ENCODE results near the gene PLXNB3.

PLXNB3 gene

GRCh38 chrX:153782871-153783270, 18.8 kb downstream of the PLXNB3 start:
- peaks cover 0 to 94% (median 29%) of the 10 kb centered on the region in 11 experiments; a peak in 16 of 22 replicates for H4K20me1 ChIP-seq
- H3K4me3 ChIP-seq = no peak overlapping the region
- H3K9me3 ChIP-seq (replicated peaks in 1 of 11) = peaks cover 0 to 41% (median 7%) of the 10 kb centered on the region in 11 experiments; a peak in 8 of 22 replicates
- peaks cover 24 to 66% (median 42%) of the 10 kb centered on the region in 10 experiments for H3K4me1 ChIP-seq
- no peak overlapping the region for H3K9ac ChIP-seq
- peak overlapping the region in 5 of 11 experiments; percentile 28 to 90 (median 79); a peak in 2 of 22 replicates for H3K4me2 ChIP-seq
- H3K36me3 ChIP-seq = peaks cover 0 to 39% (median 25%) of the 10 kb centered on the region in 11 experiments; a peak in 17 of 22 replicates
- TF ChIP-seq Cebpa-rat (IDR thresholded peaks at IDR 0.05) = no peak
- H3K27ac ChIP-seq = no peak overlapping the region
- peaks cover 0 to 62% (median 37%) of the 10 kb centered on the region in 11 experiments; a peak in 16 of 22 replicates for H3K27me3 ChIP-seq

GRCh38 chrX:153783378-153784013, 19.4 kb downstream of the PLXNB3 start:
- Histone ChIP-seq H3K4me2 (0 out of 22 replicates have a peak overlapping the region, but pooled peaks of 1 of the 11 experiments have one; percentile 77), H3K36me3 (peaks cover 0 to 45% (median 30%) of the 10 kb centered on the region in 11 experiments; a peak in 17 of 22 replicates), H3K27me3 (peaks cover 0 to 68% (median 38%) of the 10 kb centered on the region in 11 experiments; a peak in 16 of 22 replicates), H4K20me1 (peaks cover 0 to 94% (median 36%) of the 10 kb centered on the region in 11 experiments; a peak in 17 of 22 replicates), H3K4me1 (peaks cover 24 to 60% (median 38%) of the 10 kb centered on the region in 10 experiments), H3K4me3 (no peak overlapping the region), H3K27ac (no peak overlapping the region), H3K9me3 (replicated peaks in 1 of 11) (peaks cover 0 to 41% (median 7%) of the 10 kb centered on the region in 11 experiments; a peak in 8 of 22 replicates), H3K9ac (no peak overlapping the region)
- TF ChIP-seq Cebpa-rat (IDR thresholded peaks at IDR 0.05) = no peak

GRCh38 chrX:153784325-153784967, 20.4 kb downstream of the PLXNB3 start:
- no peak overlapping the region for H3K4me2 ChIP-seq
- H3K36me3 ChIP-seq = peaks cover 1 to 55% (median 36%) of the 10 kb centered on the region in 11 experiments; a peak in 17 of 22 replicates
- no peak overlapping the region for H3K4me3 ChIP-seq
- no peak overlapping the region for H3K27ac ChIP-seq
- H3K9ac ChIP-seq = no peak overlapping the region
- peaks cover 0 to 97% (median 43%) of the 10 kb centered on the region in 11 experiments; a peak in 19 of 22 replicates for H4K20me1 ChIP-seq
- no peak for TF ChIP-seq Cebpa-rat (IDR thresholded peaks at IDR 0.05)
- H3K4me1 ChIP-seq = peaks cover 24 to 55% (median 37%) of the 10 kb centered on the region in 10 experiments
- H3K27me3 ChIP-seq = peaks cover 0 to 74% (median 38%) of the 10 kb centered on the region in 11 experiments; a peak in 17 of 22 replicates
- peaks cover 0 to 41% (median 7%) of the 10 kb centered on the region in 11 experiments; a peak in 8 of 22 replicates for H3K9me3 ChIP-seq (replicated peaks in 1 of 11)

GRCh38 chrX:153786669-153787068, 22.6 kb downstream of the PLXNB3 start:
- no peak overlapping the region for H3K4me2 ChIP-seq
- peaks cover 0 to 33% (median 9%) of the 10 kb centered on the region in 11 experiments; a peak in 7 of 22 replicates for H3K9me3 ChIP-seq (replicated peaks in 1 of 11)
- H3K36me3 ChIP-seq = peaks cover 7 to 71% (median 53%) of the 10 kb centered on the region in 11 experiments; a peak in 21 of 22 replicates
- no peak overlapping the region for H3K27ac ChIP-seq
- no peak overlapping the region for H3K9ac ChIP-seq
- H4K20me1 ChIP-seq = peaks cover 16 to 99% (median 59%) of the 10 kb centered on the region in 11 experiments; a peak in 21 of 22 replicates
- no peak for TF ChIP-seq Cebpa-rat (IDR thresholded peaks at IDR 0.05)
- peaks cover 19 to 92% (median 56%) of the 10 kb centered on the region in 11 experiments; a peak in 19 of 22 replicates for H3K27me3 ChIP-seq
- H3K4me1 ChIP-seq = peaks cover 14 to 46% (median 20%) of the 10 kb centered on the region in 10 experiments; a peak in 19 of 20 replicates
- H3K4me3 ChIP-seq = no peak overlapping the region

GRCh38 chrX:153789654-153790053, 25.6 kb downstream of the PLXNB3 start:
- Histone ChIP-seq H3K27ac (no peak overlapping the region), H3K4me1 (peaks cover 11 to 37% (median 25%) of the 10 kb centered on the region in 10 experiments), H3K27me3 (peaks cover 13 to 83% (median 55%) of the 10 kb centered on the region in 11 experiments; a peak in 18 of 22 replicates), H3K9me3 (replicated peaks in 1 of 11) (peaks cover 3 to 42% (median 20%) of the 10 kb centered on the region in 11 experiments; a peak in 18 of 22 replicates), H3K36me3 (peaks cover 7 to 71% (median 56%) of the 10 kb centered on the region in 11 experiments; a peak in 21 of 22 replicates), H4K20me1 (peaks cover 27 to 83% (median 68%) of the 10 kb centered on the region in 11 experiments; a peak in 21 of 22 replicates), H3K9ac (no peak overlapping the region; a peak in 1 of 22 replicates), H3K4me2 (no peak overlapping the region), H3K4me3 (no peak overlapping the region)
- TF ChIP-seq Cebpa-rat (IDR thresholded peaks at IDR 0.05) = no peak

GRCh38 chrX:153791104-153791852, 27.2 kb downstream of the PLXNB3 start:
- Histone ChIP-seq H3K9ac (peak overlapping the region in 2 of 11 experiments; percentile 13 to 18; a peak in 1 of 22 replicates), H4K20me1 (peaks cover 27 to 82% (median 72%) of the 10 kb centered on the region in 11 experiments; a peak in 21 of 22 replicates), H3K27me3 (peaks cover 11 to 69% (median 47%) of the 10 kb centered on the region in 11 experiments; a peak in 18 of 22 replicates), H3K4me3 (no peak overlapping the region), H3K27ac (no peak overlapping the region), H3K36me3 (peaks cover 8 to 65% (median 51%) of the 10 kb centered on the region in 11 experiments; a peak in 21 of 22 replicates), H3K9me3 (replicated peaks in 1 of 11) (peaks cover 3 to 56% (median 32%) of the 10 kb centered on the region in 11 experiments; a peak in 18 of 22 replicates), H3K4me2 (peak overlapping the region in 6 of 11 experiments; percentile 4 to 90 (median 80); a peak in 4 of 22 replicates), H3K4me1 (peaks cover 20 to 40% (median 31%) of the 10 kb centered on the region in 10 experiments)
- no peak for TF ChIP-seq Cebpa-rat (IDR thresholded peaks at IDR 0.05)

- Histone ChIP-seq H3K27ac (no peak overlapping the region), H3K9ac (peak overlapping the region in 7 of 11 experiments; percentile 15 to 95 (median 89); a peak in 6 of 22 replicates), H3K36me3 (peaks cover 19 to 65% (median 51%) of the 10 kb centered on the region in 11 experiments), H3K9me3 (replicated peaks in 1 of 11) (peaks cover 9 to 67% (median 43%) of the 10 kb centered on the region in 11 experiments; a peak in 20 of 22 replicates), H3K4me2 (peak overlapping the region; percentile 72 to 90 (median 82)), H4K20me1 (peaks cover 27 to 82% (median 74%) of the 10 kb centered on the region in 11 experiments; a peak in 21 of 22 replicates), H3K27me3 (peaks cover 10 to 69% (median 46%) of the 10 kb centered on the region in 11 experiments; a peak in 18 of 22 replicates), H3K4me3 (peak overlapping the region in 7 of 10 experiments; percentile 76 to 90 (median 81); a peak in 7 of 20 replicates), H3K4me1 (peaks cover 29 to 49% (median 38%) of the 10 kb centered on the region in 10 experiments)
- TF ChIP-seq Cebpa-rat (IDR thresholded peaks at IDR 0.05) = no peak
Observed at GRCh38 chrX:153792368-153792767, 28.3 kb downstream of the PLXNB3 start.
